Stimulated activated CD8-positive, alpha-beta memory T cell treated with anti-CD3 and anti-CD28 coated beads, Interleukin-15, amount 100 ng/mL, for 1 hour (primary cell): Measurements from ENCODE around the gene LIMS2.

Experiments used
- DNase-seq: peaks from one replicate; pipeline ENCODE4 v3.0.0-alpha.2; 2020; ENCODE audit warnings: low read depth

The LIMS2 gene

DNA sequence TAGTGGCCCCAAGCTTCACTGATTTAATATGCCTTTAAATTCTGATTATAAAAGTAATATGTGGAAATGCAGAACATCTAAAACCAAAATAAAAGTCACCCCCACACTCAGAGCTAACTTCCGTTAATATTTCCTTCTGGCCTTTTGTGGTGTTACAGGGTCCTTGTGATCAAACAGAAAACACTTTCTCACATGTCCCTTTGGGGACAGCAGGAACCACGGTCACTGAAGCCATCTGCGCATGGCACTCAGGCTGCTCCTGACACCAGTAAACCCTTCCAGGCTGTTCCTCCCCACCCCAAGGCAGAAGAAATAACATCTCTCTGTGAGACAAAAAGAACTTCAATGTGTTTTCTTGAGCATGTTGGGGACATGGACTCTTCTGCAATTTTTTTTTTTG is 54.5 kb downstream of the LIMS2 start:
- no peak for DNase-seq

DNA sequence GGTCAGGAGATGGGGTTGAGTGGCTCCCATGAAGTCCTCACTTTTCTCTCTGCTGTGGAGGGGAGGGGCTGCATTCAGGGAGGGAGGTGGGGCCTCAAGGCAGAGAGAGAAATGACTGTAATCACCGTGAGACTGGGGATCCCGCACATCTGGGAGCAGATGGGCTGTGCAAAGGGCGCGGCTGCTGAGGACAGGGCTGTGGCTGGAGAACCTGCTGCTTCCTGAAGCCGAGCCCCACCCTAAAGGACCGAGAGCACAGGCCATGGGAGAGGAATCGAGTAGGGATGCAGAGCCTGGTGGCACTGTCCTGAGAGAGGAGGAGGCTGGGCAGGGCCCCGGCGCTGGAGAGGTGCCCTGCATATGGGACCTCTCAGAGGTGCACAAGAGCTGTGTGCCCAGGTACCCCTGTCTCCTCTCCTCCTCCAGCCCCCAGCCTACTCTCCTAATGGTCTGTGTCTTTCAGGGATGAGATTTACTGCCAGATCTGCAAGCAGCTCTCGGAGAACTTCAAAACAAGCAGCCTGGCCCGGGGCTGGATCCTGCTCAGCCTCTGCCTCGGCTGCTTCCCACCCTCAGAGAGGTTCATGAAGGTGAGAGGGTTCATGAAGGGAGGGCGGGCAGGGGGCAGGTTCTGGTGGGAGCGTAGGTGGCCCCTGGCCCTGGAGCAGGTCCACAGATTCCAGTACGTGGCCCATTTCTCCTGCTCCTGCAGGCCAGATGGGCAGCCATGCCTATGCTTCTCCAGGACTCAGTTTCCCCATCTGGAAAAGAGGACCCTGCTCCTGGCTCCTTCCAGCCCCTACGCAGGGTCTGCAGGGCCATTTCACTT is 55.2 kb downstream of the LIMS2 start:
- no peak for DNase-seq

DNA sequence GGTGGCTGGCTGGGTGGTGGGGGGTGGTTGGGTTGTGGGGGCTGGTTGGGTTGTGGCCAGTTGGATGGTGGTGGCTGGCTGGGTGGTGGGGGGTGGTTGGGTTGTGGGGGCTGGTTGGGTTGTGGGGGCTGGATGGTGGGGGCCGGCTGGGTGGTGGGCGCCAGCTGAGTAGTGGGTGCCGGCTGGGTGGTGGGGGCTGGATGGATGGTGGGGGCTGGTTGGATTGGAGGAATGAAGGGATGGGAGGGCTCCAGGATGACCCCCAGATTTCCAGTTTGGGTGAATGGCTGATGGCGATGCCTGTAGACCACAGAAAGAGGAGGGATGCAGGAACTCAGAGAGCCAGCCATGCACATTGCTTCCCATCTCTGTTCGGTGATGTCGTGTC is 56.1 kb downstream of the LIMS2 start:
- DNase-seq = no peak

DNA sequence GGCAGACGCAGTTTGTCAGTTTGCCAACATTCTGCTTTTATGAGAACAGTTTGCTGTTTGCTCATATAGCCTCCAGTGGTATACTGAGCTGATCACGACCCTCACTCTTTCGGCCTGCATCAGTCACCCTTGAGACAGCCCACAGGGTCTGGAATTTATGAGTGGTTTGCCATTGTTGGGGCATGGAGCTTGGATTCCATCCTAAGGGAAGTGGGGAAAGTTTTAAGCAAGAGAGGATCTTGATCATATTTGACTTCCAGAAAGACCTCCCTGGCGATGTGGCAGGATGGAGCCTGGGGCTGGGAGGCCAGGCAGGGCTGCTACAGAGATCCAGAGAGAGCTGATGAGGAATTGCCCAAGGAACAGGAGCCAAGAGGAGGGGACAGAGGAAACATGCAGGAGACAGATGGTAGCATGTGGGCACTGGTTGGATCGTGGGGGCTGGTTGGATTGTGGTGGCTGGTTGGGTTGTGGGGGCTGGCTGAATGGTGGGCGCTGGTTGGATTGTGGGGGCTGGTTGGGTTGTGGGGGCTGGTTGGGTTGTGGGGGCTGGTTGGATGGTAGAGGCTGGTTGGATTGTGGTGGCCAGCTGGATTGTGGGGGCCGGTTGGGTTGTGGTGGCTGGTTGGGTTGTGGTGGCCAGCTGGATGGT is 56.7 kb downstream of the LIMS2 start:
- no peak for DNase-seq

DNA sequence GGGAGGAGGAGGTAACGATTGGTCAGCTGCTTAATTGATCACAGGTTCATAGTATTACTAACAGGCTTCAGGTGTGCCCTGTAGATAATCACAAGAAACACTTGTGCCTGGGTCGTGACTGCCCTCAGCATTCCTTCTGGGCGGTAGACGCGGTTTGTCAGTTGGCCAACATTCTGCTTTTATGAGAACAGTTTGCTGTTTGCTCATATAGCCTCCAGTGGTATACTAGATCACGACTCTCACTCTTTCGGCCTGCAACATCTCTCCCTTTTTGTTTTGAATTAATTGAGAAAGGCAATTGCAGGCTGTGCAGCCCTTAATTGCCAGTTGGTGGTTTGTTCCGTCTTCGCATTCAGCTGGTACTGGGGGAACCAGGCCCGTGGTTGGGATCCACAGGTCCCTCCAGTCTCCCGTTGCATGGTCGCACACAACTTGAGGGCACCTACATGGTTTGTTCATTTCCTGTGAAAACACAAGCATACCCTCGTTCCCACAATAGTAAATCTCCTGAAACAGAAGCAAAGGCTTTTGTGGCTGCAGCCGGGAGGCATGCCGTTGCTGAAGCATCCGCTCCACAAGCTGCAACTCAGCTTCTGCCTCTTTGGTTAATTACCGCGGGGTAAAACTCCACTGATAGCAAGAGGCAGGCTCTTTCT is 59.7 kb downstream of the LIMS2 start:
- no peak for DNase-seq

DNA sequence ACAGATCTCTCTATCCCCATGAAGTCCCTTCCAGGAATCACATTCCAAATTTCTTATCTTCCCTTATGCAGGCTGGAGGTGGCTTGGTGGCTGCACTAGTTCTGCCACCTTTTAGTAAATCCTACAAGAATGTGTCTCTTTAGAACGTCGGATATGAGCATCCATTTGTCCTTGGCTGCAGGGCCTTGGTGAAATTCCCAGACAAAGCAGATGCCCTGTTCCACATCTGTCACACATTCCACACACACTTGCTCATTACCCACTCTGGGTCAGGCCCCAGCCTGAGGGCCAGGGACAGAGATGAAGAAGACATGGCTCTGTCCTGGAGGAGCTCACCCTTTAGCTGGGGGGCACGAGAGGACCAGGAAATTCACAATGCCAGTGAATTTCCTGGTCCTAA is 60.6 kb downstream of the LIMS2 start:
- no peak for DNase-seq

DNA sequence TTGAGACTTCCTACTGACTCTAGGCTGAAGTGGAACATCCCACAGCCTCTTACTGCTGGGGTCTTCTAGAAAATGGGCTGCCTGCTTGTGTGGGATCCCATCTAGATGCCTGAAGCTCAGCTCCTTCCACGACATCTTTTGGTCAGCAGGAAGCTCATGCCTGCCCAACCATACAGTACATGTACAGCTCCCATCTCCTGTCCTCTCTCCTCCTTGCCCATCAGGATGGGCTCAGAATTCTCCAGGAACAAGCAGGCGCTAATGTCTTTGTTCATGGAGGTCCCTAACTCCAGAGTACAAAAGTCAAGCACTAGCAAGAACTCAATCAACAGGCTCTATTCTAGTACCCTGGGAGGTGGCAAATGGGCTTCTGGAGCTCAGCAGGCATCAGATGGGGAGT is 61.1 kb downstream of the LIMS2 start:
- no peak for DNase-seq

DNA sequence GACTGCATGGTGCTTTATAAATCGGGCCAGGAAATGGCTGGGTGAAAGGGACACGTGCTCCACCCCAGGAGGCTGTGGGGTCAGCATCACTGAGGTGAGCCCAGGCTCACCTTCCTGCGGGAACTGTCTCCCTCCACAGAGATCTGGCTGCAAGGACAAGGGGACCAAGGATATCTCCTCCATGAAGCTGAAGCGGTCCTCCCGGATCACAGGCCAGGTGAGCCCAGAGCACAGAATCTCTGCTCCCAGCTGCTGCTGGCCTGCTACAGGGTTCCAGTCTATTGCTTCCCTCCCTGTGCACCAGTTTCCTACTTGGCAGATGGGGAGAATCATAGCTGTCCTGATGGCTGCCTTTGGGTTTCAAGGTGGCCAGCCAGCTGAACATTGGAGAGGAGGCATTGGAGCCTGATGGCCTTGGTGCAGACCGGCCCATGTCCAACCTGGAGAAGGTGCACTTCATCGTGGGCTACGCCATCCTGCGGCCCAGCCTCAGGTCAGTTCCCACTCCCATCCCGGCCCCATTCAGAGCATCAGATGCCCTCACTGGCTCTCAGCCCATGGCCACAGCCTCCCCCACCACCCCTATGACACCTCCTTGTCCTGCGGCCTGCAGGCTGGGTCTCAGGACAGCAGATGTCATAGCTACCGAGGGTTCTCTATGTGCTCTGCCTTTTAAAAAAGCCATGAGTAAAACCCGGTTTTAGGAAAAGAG is 63.1 kb downstream of the LIMS2 start:
- no peak for DNase-seq

DNA sequence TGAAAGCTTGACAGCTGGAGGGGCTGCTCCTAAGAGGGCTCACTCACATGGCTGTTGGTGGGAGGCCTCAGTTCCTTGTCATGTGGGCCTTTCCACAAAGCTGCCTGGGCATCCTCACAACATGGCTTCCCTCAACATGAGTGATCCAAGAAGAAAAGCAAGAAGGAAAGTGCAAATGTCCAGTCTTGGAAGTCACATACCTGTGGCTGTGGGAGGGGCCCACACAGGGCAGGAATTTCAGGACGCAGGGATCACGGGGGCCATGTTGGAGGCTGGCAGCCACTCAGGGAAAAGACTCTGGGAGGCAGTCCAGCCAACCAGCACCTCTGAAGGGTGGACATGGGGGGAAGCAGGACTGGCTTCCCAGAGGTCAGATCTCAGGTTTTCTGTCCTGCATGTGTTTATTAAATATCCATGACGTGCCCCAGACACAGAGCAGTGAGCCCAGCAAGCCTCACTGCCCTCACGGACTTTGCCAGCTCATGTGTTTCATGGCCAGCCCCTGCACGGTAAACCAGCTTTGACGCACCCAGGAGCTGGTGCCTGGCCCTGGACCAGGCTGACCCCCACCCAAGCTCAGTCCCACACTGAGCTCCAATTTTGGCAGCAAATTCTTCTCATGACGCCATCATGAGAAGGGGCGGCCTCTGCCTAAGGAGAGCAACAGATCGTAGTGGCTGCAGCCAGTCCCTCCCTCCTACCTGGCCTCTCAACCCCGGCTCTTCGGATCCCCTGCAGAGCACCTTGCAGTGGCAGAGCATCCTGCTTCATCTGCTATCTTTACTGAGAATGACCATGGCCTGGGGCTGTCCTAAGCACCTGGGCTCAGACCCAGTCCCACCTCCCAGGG is 64.0 kb downstream of the LIMS2 start:
- no peak for DNase-seq

DNA sequence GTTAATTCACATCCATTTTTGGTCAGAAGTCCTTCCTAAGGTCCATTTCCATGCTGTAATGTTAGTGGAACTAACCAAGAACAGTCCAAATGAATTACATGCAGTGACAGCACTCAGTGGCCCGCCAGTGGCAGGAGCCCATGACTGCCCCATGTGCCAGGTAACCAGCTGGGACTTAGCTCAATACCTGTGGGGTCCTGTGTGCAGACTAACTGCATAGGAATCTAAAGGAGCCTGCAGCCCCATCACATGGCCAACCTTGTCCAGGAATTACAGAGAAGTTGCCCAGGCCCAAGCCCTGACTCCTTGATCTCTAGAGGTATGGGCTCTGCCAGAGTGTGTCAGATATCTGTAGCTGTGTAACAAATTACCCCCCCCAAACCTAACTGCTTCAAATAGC is 64.8 kb downstream of the LIMS2 start:
- DNase-seq = no peak

DNA sequence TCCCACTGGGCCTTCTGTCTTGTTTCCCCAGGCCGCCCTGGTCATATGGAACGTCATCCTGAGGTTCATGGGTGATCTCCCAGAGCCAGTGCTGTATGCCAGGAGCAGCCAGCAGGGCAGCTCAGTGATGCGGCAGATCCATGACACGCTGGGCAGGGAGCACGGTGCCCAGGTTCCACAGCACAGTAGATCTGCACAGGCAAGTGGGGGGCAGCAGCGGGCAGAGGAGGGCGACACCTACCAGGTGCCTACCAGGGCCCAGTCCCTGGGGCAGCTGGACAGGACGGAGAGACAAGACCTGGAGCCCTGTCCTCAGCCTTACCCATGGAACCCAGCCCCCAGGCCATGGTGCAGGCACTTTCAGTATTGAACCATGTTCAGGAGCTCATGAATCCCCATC is 65.5 kb downstream of the LIMS2 start:
- DNase-seq = no peak

DNA sequence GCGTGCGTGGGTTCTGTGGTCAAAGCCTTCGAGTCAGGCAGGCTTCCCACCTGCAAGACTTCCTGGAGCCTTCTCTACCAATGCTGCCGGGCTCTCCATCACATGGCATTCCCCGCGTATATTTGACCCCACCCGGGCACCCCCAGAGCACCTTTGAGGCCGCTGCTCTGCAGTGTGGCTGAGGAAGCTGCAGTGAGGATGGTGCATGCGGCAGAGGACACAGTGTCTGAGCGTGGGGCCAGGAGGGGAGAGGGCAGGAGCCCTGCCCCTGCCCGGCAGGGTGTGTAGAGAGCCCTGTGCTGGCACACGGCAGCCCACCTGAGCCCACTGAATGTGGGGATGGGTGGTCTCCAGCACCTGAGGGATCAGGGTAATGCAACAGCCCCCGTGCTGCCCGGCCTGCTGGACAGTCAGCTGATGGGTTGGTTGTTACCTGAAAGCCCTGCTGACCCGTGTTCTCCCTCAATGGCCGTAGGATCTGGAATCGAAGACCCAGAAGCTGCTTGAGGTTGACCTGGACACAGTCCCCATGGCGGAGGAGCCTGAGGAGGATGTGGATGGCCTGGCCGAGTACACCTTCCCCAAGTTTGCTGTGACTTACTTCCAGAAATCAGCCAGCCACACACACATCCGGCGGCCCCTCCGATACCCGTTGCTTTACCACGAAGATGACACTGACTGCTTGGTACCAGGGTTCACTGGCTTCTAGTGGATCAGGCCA is 66.1 kb downstream of the LIMS2 start:
- no peak for DNase-seq

DNA sequence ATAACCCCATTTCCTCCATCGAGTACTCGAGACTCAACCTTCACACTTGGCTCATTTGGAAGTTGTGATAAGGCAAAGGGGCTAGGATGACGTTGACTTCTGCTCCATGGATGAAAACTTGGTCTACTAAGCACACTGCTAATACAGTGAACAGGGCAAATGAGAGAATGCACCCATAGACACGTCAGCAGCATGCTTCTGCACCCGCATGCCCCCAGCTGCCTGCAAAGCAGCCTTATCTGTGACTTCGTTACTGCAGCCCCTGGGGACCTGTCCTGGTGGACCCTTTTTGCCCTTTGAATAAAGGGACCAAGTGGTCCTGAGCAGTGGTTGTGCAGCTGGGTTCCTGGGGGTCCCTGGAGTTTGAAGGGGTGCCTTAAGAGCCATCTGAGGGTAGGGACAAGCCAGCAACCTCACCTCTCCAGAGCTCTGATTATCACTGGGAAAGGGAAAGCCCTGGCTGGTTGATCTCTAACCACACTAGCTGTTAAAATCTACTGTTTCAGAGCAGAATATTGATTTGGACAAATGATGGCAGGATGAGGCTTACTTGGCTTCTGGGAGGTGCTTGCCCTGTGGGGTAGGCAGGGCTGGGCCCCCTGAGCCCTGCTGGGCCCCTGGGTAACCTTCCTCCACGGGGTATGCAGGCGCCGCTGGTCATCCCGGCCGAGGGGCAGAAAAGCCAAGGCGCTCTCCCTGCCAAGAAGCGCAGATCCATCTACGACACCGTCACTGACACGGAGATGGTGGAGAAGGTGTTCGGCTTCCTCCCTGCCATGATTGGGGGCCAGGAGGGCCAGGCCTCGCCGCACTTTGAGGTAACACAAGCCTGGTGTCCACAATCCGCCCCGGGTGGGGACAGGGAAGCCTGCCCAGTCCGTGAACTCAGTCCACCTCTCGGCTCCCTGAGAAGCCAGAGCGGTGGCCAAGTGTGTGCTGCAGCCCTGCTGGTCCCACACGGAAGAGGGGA is 67.0 kb downstream of the LIMS2 start:
- DNase-seq = no peak

DNA sequence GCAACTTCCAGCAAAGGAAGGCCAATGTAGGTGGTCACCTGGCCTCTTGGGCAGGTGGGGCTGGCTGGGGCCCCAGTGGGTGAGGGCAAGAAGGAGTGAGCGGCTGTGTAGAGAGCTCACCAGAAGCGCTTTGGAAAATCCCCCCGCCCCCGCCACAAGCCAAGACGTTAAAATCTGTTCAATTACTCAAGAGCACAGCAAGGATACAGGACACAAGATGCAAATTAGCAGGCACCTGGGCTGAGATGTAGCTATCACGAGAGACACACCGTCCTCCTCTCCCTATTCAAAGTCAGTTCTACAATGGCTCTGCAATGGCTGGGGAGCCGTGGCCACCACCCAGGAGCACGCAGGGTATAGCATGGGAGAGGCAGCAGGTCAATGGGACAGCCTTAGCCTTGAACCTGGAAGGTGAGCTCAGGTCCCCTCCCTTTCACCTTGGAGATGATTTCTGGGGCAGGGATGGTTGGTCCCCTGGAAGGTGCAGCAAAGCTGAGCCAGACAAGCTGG is 67.9 kb downstream of the LIMS2 start:
- no peak for DNase-seq

DNA sequence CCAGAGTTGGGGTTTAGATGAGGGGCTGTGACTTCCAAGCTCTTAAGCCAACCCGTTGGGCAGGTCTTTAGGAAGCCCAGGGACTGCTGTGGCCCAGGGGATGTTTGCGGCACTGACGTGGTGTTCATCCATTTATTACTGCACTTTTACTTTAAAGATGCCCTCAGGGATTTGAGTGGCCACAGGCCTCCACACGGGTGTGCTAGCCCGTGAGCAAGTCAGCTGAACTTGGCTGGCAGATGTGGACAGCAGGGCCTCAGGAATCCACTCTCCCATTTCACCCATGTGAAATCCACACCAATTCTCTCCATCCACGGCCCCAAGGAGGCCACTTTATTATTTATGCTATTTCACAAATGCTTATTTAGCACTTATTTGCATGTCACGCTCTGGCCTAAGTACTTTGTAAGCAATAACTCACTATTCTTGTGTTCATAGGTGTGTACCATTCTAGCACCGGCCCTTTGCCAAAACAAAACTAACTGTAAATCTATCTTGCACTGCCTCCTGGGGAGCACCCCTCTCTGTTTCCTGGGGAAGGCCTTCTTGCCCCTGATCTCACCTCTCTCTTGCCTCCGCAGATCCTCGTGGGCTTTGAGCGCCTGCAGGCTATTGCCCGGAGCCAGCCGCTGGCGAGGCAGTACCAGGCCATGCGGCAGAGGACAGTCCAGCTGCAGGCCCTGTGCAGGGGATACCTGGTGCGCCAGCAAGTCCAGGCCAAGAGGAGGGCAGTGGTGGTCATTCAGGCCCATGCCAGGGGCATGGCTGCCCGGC is 68.5 kb downstream of the LIMS2 start:
- DNase-seq = no peak

DNA sequence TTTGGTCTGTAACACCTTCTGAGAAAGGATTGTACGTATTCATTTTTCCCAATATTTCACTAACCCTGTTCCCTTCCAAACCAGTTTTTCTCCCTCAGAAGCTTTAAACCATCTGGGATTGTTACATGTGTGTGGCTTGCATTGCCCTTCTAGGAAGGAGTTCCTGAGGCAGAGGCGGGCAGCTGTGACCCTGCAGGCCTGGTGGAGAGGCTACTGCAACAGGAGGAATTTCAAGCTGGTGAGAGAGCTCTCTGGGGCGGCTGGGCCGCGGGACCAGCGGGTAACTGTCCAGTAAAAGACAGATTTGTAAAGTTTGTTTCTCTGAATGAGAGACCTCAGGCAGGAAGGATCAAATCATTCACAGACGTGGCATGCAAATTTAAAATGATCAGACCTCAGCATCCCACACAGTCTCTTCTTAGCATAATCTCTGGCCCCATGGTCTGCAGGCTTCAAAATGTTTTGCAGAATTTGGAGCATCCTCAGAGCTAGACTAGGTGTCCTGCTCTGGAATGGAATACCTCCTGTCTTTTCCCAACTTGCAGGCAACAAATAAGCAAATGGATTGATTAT is 69.6 kb downstream of the LIMS2 start:
- DNase-seq = no peak

DNA sequence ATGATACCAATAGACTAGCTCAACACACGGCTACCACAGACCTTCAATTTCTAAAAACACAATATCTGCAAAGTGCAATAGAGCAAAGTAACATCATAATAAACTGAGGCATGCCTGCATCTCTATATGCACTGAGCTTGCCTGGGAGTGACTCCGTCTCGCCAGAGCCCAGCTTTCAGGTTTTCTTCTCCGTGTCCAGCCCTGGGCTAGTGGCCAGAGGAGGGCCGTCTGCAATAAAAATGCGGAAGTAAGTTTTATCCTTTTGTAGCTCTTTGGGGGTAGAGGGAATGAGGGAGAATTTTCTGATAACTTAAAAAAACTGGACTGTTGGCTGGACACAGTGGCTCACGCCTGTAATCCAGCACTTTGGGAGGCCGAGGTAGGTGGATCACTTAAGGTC is 70.3 kb downstream of the LIMS2 start:
- DNase-seq = no peak

DNA sequence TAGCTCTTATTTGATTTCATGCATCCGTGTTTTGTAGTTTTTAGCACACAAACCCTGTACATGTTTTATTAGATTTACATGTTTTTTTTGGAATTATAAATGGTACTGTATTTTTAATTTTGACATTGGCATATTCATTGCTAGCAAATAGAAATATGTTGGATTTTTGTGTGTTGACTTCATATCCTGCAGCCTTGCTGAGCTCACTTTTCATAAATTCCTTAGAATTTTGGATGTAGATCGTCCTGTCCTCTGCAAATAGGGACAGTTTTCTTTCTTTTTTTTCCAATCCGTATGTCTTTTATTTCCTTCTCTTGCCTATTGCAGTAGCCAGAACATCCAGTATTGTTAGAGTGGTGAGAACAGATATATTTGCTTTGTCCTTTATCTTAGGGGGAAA is 76.1 kb downstream of the LIMS2 start:
- DNase-seq = no peak

DNA sequence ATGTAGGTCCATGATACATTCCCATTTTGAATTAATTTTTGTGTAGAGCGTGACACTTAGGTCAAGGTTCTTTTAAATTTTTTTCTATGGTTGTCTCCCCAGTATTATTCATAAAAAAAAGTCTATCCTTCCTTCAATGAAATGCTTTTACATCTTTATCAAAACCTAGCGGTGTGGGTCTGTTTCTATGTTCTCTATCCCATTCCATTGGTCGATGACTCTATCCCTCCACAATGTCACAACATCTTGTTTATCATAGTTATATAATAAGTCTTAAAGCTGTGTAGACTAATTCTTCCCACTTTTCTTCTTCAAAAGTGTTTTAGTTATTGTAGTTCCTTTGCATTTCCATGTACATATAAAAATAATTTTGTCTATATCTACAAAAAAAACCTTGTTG is 76.6 kb downstream of the LIMS2 start:
- DNase-seq = no peak
